Measurements from ENCODE around the gene CRKL.
A peak's percentile ranks its signal among the peaks of the same experiment; 100 is the strongest.

The CRKL gene

DNA sequence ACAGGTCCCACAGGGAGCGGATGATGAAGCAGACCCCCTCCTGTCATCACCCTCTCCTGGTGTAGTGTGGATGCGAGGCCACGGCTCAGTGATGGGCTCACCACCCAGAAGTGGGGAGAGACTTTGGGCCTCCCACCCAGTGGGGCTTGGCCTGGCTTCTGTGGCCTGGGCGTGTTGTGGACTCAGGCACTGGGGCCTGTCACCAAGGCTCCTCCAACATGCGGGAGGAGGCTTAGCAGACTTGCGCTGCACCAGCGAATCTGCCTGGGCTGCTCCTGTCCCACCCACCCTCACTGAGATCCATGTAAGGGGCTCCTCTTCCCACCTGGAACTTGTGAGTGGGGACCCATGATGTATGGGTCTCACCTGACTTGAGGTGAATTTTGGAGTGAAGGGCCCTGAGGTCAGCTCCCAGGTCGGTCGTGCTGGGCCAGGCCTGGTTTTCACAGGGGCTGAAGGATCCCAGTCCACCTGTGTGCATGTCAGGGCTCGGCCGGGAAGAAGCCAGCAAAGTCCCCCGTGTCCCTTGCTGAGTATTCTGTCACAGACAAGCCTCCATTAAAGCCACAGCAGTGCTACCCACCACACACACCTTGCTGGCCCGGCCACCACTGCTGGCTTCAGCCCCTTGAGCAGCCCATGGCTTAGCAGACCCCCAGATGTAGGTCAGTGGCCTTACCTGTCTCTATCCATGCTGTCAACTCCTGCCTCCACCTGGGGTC, 80.5 kb downstream of the CRKL start:
- no peak for DNase-seq (ENCODE audit: low read depth)

DNA sequence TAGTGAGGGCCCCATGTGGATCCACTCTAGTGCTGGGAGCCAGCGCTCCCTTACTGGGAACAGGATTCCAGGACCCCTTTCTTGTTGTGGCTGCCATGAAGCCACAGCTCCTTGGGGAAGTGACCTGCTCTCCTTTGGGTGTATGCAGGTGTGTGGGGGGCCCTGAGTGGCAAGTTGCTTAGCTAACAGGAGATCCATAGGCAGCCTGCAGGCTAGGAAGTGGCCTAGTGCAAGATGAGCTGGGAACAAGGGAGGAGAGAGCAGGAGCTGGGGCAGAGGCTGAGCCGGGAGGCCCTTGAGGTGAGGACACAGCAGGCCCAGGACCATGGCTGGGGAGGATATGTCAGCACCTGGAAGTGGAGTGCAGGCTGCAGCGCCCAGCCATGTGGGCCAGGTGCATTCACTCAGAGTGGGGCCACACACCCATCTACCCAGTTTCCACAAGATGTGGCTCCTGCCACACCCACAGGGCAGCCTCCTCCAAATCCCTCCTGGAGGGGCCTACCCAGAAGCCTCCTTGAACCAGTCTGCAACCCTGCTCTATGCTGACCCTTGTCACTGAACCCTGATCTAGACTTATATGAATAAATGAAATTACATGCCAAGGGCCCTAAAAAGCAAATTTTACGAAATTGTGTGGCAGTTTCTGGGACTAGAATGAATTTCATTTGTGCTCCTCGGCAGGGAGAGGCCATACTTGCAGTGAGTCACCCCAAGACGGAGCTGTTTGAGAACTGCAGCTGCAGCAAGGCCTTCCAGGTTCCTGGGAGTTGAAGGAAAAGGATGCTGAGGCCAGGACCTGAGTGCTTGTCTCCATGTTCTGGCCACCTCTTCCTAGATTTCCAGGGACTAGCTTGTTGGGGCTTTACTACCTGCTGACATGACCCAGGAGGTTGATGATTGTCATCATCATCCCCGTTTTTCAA, 81.5 kb downstream of the CRKL start:
- DNase-seq (ENCODE audit: low read depth), result no peak

- DNase-seq (ENCODE audit: low read depth), result no peak
These were observed 82.4 kb downstream of the CRKL start for GRCh38 chr22:20999350-21000206.

GRCh38 chr22:21000207-21000986, 83.2 kb downstream of the CRKL start:
- DNase-seq (ENCODE audit: low read depth), result no peak

DNA sequence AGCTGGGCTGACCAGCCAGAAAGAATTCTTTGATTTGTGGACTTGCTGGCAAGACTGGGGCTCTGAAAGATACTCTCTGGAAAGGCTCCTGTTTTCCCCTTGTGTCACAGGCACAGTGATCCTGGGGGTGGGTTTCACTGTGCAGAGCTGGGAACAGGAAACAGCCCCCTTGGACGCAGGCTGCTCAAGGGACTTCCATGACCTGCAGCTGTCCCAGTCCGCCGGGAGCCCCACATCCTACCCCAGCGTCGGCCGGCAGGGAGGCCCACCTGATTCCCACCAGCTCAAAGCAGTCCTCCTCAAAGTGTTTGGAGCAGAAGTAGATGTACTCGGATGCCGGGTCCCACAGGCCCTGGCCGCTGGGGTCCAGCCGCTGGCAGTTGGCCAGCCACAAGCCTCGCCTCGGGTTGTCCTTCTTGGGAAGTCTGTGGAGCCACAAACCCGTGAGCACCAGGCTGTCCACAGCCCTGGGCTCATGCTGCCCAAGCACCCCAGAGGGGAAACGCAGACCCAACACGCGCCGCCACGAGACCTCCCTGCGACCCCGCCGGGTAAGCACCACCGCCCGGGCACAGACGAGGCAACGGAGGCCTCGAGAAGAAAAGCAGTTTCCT, 83.9 kb downstream of the CRKL start:
- DNase-seq (ENCODE audit: low read depth), result no peak

- DNase-seq (ENCODE audit: low read depth), result peak; percentile 94
These were observed 84.6 kb downstream of the CRKL start, which contains the start of gene THAP7 for GRCh38 chr22:21001601-21002325. Gene THAP7 (minus strand): TSS chr22:21002118. CDS start chr22:21001911, 207 bp downstream.
